GM19372 (cell line): ENCODE data around the gene LY86.
"Not testable (repeated sequence)": the region's sequence is repeated elsewhere in the genome, so short reads cannot be mapped to it uniquely, and the experiment has no call there.

Experiments
- ATAC-seq: cut with Tn5 transposase; IDR thresholded peaks from one replicate; pipeline ENCODE4 v1.9.1; 2021; ENCODE audit warnings: mild to moderate bottlenecking, low read depth, moderate library complexity; ENCODE audit not compliant: unreplicated experiment

The LY86 gene

GRCh38 chr6:6595025-6595424, 6.5 kb downstream of the LY86 start:
- no peak for ATAC-seq

GRCh38 chr6:6595952-6596351, 7.4 kb downstream of the LY86 start:
- no peak for ATAC-seq

- ATAC-seq, result no peak
These were observed 8.2 kb downstream of the LY86 start for GRCh38 chr6:6596529-6597328.

GRCh38 chr6:6597682-6598081, 9.2 kb downstream of the LY86 start:
- ATAC-seq, result no peak

GRCh38 chr6:6599468-6599873, 11.0 kb downstream of the LY86 start:
- ATAC-seq, result no peak

GRCh38 chr6:6600875-6601274, 12.4 kb downstream of the LY86 start:
- no peak for ATAC-seq

GRCh38 chr6:6602262-6602661, 13.7 kb downstream of the LY86 start:
- ATAC-seq, result no peak

GRCh38 chr6:6603317-6603716, 14.8 kb downstream of the LY86 start:
- no peak for ATAC-seq

GRCh38 chr6:6604015-6604414, 15.5 kb downstream of the LY86 start:
- ATAC-seq, result no peak

- ATAC-seq, result no peak
These were observed 16.0 kb downstream of the LY86 start for GRCh38 chr6:6604566-6604965.

GRCh38 chr6:6605873-6606272, 17.4 kb downstream of the LY86 start:
- ATAC-seq, result no peak

GRCh38 chr6:6606391-6607030, 18.0 kb downstream of the LY86 start:
- ATAC-seq, result not testable (repeated sequence)

GRCh38 chr6:6609450-6609849, 20.9 kb downstream of the LY86 start:
- no peak for ATAC-seq

- ATAC-seq, result peak; percentile 86
These were observed 21.6 kb downstream of the LY86 start for GRCh38 chr6:6610031-6610591.

GRCh38 chr6:6611486-6611885, 23.0 kb downstream of the LY86 start:
- ATAC-seq, result no peak

GRCh38 chr6:6612308-6612707, 23.8 kb downstream of the LY86 start:
- no peak for ATAC-seq

GRCh38 chr6:6613103-6613718, 24.7 kb downstream of the LY86 start:
- not testable (repeated sequence) for ATAC-seq

GRCh38 chr6:6614096-6614982, 25.8 kb downstream of the LY86 start:
- no peak for ATAC-seq

- no peak for ATAC-seq
These were observed 26.4 kb downstream of the LY86 start for GRCh38 chr6:6614983-6615349.

GRCh38 chr6:6616656-6617055, 28.1 kb downstream of the LY86 start:
- ATAC-seq, result no peak
